Lower leg skin (tissue), 4 donors: ENCODE results near the gene ANKS6. TPM values are rescaled to one million over a fixed set of nuclear protein-coding genes. Genes with fewer than 3 reads are reported as not detected.

Experiments
- DNase-seq, 2 donors: peaks; one replicate each; pipeline ENCODE4 v3.0.0-alpha.2; 2019; ENCODE audit warnings: low spot score in 2 of 2
- H3K4me3 ChIP-seq: fragments of 200-600 bp; sonication (generic); 2 replicates; pipeline ENCODE4 v1.5.1; 2017; ENCODE audit warnings: mild to moderate bottlenecking, low read depth; ENCODE audit not compliant: poor library complexity, severe bottlenecking
- POLR2A ChIP-seq, 2 donors: fragments of 450-650 bp; IDR thresholded peaks; one replicate each; pipeline ENCODE4 v1.6.1; 2016 to 2017; ENCODE audit warnings: antibody characterized with exemption in 2 of 2, mild to moderate bottlenecking in 1 of 2, moderate library complexity in 1 of 2
- WGBS, 2 donors: methylation state at CpG; one replicate each; pipeline ENCODE4 v1.1.5; 2018; 5-methylcytosine and 5-hydroxymethylcytosine counted together
- intact Hi-C: fragments of 100-400 bp; cut with DNase I; formaldehyde crosslinking; loops from one replicate; pipeline ENCODE4 v1.15.0; 2023; ENCODE audit warnings: low total_unique reads
- total RNA-seq, 4 donors: library from RNA; depleted of rRNA; stranded (reverse); fragments of >200 nt; gene quantifications; one replicate each; pipeline ENCODE4 v1.1.0, GENCODE V29; 2016
- TF ChIP-seq, protein P1 (sequence below), 3 donors: fragments of 450-650 bp; IDR thresholded peaks; one replicate each; pipeline ENCODE4 v1.5.1; 2016; ENCODE audit warnings: antibody characterized with exemption in 3 of 3, mild to moderate bottlenecking in 3 of 3, moderate library complexity in 2 of 3

ANKS6 gene
- total RNA-seq, 4 donors from 2014 or later = 11.3 to 28.0 (median 19.1) TPM

DNA sequence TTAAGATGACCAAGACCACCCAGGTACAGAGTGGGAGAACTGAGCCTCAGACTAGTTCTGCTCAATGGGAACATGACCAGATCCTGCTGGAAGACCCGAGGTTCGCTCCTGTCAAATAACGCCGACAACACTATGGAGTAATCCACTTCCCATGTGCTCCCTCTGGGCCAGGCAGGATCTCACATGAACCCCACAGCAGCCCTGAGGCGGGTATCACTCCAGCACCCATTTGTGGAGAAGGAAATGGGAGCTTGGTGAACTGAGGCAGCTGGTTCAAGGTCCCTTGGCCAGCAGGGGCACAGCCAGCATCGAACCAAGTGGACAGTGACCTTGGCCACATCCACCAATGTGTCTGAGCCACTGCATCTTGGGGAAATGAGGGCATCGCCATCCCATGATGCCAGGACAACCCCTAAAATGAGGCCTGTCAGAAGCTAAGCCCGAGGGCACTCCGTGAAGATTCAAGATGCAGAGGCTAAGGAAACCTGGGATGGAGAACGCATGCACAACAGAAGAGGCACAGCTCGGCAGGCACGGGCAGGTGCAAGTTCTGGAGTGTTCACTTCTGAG, 8.5 kb downstream of the ANKS6 start:
- DNase-seq = no peak
- H3K4me3 ChIP-seq = no peak overlapping the region
- 94 to 95% methylated on average over 12 of the region's 12 CpGs for WGBS, 2 donors
- intact Hi-C loops = loop anchor here (10.0 kb wide), 1 partner anchor 473 kb away; no protein-coding TSS in a partner anchor
- TF ChIP-seq, protein P1, sequence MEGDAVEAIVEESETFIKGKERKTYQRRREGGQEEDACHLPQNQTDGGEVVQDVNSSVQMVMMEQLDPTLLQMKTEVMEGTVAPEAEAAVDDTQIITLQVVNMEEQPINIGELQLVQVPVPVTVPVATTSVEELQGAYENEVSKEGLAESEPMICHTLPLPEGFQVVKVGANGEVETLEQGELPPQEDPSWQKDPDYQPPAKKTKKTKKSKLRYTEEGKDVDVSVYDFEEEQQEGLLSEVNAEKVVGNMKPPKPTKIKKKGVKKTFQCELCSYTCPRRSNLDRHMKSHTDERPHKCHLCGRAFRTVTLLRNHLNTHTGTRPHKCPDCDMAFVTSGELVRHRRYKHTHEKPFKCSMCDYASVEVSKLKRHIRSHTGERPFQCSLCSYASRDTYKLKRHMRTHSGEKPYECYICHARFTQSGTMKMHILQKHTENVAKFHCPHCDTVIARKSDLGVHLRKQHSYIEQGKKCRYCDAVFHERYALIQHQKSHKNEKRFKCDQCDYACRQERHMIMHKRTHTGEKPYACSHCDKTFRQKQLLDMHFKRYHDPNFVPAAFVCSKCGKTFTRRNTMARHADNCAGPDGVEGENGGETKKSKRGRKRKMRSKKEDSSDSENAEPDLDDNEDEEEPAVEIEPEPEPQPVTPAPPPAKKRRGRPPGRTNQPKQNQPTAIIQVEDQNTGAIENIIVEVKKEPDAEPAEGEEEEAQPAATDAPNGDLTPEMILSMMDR (IDR thresholded peaks at IDR 0.05) = no peak
- no peak for TF ChIP-seq POLR2A (IDR thresholded peaks at IDR 0.05)

DNA sequence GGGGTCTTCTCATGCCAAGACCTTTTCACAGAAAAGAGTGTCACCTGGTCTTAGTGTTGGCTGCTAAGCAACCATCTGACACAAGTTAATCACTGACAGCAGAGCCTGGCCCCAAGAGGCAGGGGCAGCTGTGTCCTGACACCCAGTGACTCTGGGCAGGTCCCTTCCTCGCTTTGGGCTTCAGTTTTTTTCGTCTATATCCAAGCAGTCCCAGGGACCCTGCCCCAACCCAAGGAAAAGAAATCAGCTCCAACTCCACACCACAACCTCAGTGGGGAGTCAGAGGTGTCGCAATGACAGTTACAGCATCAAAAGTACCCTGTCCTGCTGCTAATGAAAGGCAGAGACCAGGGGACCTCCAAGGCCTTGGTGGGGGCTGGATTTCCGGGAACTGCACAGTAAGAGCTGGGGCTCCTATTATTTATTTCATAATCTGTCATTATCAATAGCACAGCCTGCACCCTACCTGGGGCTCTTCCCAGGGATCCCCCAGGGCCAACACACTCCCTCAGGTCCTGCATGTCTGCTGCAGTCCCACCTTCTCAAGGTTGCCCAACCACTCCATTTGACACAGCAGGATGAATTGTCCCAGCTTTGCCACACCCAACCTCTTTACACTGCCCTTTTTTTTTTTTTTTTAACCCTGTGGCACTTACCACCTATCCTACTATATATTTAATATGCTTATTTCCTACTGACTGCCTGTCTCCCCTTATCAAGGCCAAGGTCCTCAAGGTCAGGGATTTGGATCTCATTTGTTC, 9.4 kb downstream of the ANKS6 start:
- DNase-seq = no peak
- intact Hi-C loops = loop anchor here (10.0 kb wide), 1 partner anchor 472 kb away; no protein-coding TSS in a partner anchor
- TF ChIP-seq POLR2A (IDR thresholded peaks at IDR 0.05) = no peak
- TF ChIP-seq, protein P1 (IDR thresholded peaks at IDR 0.05) = no peak
- H3K4me3 ChIP-seq = no peak overlapping the region
- WGBS, 2 donors = 87 to 98% methylated on average over 4 of the region's 4 CpGs

DNA sequence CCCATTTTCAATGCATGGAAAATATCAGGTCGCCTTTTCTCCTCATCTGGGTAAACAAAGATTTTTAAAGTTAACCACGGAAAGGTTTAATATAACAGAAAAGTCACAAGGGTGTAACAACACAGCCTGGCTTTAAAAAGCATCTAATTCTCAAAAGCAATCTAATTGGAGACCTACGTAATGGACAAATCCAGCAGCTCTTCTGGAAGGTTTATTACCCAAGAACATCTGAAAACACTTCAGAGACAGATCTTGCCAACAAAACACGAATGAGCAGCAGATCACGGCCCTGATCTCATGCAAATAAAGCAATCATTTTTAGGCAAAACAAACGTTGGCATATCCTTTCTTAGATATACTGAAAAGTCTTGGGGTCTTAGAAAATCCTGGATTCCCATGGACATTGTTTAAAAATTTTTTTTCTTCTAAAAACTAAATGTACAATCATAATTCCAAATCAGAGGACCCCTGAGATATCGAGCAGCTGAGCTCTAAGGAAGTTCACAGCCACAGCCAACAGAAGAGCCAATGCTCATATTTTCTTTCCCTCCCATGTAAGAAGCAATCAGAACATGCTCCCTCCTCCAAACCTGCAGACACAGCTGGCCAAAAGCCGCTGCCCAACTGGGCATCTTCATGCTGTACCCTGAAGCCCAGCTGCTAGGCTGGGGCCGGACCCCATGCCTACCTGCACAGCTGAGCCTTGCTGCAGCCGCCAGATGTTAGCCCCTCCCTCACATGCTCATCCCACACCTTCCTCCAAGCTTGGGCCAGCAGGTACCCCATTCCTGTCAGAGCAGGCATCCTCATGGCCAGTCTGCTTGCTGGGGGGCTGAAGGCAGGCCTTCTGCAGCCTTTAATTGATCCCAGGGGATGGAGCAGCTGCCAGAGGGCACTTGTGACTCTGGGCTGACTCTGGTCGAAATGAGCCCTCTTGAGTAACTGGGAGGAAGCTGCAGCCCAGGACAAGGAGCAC, 11.2 kb downstream of the ANKS6 start:
- intact Hi-C loops = loop anchor here (10.0 kb wide), 1 partner anchor 470 kb away; no protein-coding TSS in a partner anchor
- H3K4me3 ChIP-seq = no peak overlapping the region
- DNase-seq = peak in 1 of 2 donors; percentile 31
- 62 to 68% methylated on average over 11 of the region's 11 CpGs for WGBS, 2 donors
- TF ChIP-seq POLR2A (IDR thresholded peaks at IDR 0.05) = no peak
- TF ChIP-seq, protein P1 (IDR thresholded peaks at IDR 0.05) = no peak

DNA sequence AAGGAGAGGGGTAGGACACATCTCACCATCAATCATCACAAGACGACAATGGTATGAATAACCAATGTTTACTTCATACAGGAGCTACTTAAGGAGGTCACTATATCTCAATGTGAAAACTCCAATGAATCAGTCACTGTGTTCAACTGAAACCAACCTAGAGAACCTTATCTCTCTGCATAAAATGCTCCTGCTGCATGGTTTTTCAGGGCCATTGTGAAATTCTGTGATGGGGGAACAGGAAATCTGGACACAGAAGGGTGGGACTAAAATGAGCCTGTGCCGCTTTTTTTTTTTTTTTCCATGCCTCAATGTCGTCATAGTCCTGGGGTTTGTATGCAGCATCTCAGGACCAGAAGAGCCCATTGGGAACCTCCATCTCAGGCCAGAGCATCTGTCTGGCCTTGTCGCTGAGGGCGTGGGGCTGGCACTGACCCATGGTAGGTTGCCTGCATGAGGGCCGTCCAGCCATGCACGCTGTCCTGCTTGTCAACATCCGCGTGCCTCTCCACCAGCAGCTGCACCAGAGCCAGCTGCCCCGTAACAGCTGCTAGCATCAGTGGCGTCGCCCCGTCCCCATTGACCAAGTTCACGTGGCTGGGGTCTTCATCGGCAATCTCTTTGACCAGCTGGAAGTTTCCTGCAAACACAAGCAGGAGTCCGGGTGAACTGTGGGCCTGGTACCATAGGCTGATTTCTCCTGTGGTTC, 12.7 kb downstream of the ANKS6 start:
- WGBS, 2 donors = 92 to 97% methylated on average over 15 to 16 of the region's 16 CpGs
- no peak for TF ChIP-seq POLR2A (IDR thresholded peaks at IDR 0.05)
- TF ChIP-seq, protein P1 (IDR thresholded peaks at IDR 0.05) = no peak
- peak in 1 of 2 donors; percentile 10 for DNase-seq
- intact Hi-C loops = loop anchor here (10.0 kb wide), 1 partner anchor 469 kb away; no protein-coding TSS in a partner anchor
- no peak overlapping the region for H3K4me3 ChIP-seq
